ENCODE data around the gene UCMA. TPM values are rescaled to one million over a fixed set of nuclear protein-coding genes. Genes with fewer than 3 reads are reported as not detected.
"Not testable (repeated sequence)": the region's sequence is repeated elsewhere in the genome, so short reads cannot be mapped to it uniquely, and the experiment has no call there.

Gene UCMA
- total RNA-seq: not detected

- no peaks in the 10 kb centered on the region for H3K9me3 Mint-ChIP-seq (ENCODE audit: low read depth)
- no peaks in the 10 kb centered on the region for H3K27me3 Mint-ChIP-seq
- DNase-seq: no peak
- no peaks in the 10 kb centered on the region for H3K4me1 Mint-ChIP-seq
- H3K27ac Mint-ChIP-seq: no peak within 1 kb of the TSS
- CTCF ChIA-PET: no interaction called here
- H3K36me3 Mint-ChIP-seq (ENCODE audit: low read depth): no peaks in the 10 kb centered on the region
- POLR2A ChIA-PET: no interaction called here
- intact Hi-C loops (cut with DNase I, micrococcal nuclease): no loop called here
- H3K4me3 Mint-ChIP-seq: no peak within 1 kb of the TSS
- ATAC-seq: no peak
Measured at GRCh38 chr10:13234172-13234571, at the start of gene UCMA. Gene UCMA, minus strand, starts transcription at chr10:13234374. Its CDS starts 116 bp downstream, at chr10:13234258.

GRCh38 chr10:13282348-13282747 is 48.2 kb upstream of the UCMA start:
- H3K27me3 Mint-ChIP-seq; H3K4me1 Mint-ChIP-seq; POLR2A ChIA-PET; H3K27ac Mint-ChIP-seq; H3K4me3 Mint-ChIP-seq; H3K9me3 Mint-ChIP-seq (ENCODE audit: low read depth); DNase-seq; intact Hi-C loops (cut with DNase I, micrococcal nuclease); H3K36me3 Mint-ChIP-seq (ENCODE audit: low read depth); ATAC-seq: not testable (repeated sequence)
- CTCF ChIA-PET: interaction anchor here (0.7 kb wide), 1 partner anchor 10 kb away, joined by 4 read pairs; no protein-coding TSS in a partner anchor

GRCh38 chr10:13276749-13277365 is 42.7 kb upstream of the UCMA start:
- no peaks in the 10 kb centered on the region for H3K27me3 Mint-ChIP-seq
- H3K4me1 Mint-ChIP-seq: no peaks in the 10 kb centered on the region
- ATAC-seq (no peak), DNase-seq (no peak)
- ChIA-PET POLR2A (no interaction called here), CTCF (interaction anchor here (0.9 to 1.1 kb wide), 2 partner anchors 9 to 31 kb away, joined by 3 read pairs; no protein-coding TSS in a partner anchor)
- H3K4me3 Mint-ChIP-seq: no peak overlapping the region
- intact Hi-C loops (cut with DNase I, micrococcal nuclease): no loop called here
- H3K9me3 Mint-ChIP-seq (ENCODE audit: low read depth): no peaks in the 10 kb centered on the region
- H3K36me3 Mint-ChIP-seq (ENCODE audit: low read depth): peaks cover 2% of the 10 kb centered on the region
- H3K27ac Mint-ChIP-seq: no peak overlapping the region

GRCh38 chr10:13276146-13276545 is 42.0 kb upstream of the UCMA start:
- DNase-seq; ATAC-seq; H3K27ac Mint-ChIP-seq; H3K4me1 Mint-ChIP-seq; H3K36me3 Mint-ChIP-seq (ENCODE audit: low read depth); H3K27me3 Mint-ChIP-seq; intact Hi-C loops (cut with DNase I, micrococcal nuclease); H3K9me3 Mint-ChIP-seq (ENCODE audit: low read depth); H3K4me3 Mint-ChIP-seq; POLR2A ChIA-PET: not testable (repeated sequence)
- CTCF ChIA-PET: interaction anchor here (0.9 kb wide), 1 partner anchor 9 kb away, joined by 3 read pairs; no protein-coding TSS in a partner anchor

GRCh38 chr10:13272164-13272571 is 38.0 kb upstream of the UCMA start:
- ATAC-seq: no peak

GRCh38 chr10:13271552-13272163 is 37.5 kb upstream of the UCMA start:
- Mint-ChIP-seq H3K9me3 (ENCODE audit: low read depth) (no peaks in the 10 kb centered on the region), H3K4me3 (no peak overlapping the region), H3K27ac (no peak overlapping the region), H3K4me1 (no peaks in the 10 kb centered on the region), H3K27me3 (no peaks in the 10 kb centered on the region), H3K36me3 (ENCODE audit: low read depth) (no peaks in the 10 kb centered on the region)
- DNase-seq: peak; percentile 72
- ChIA-PET CTCF (interaction anchor here (0.6 to 1.6 kb wide), 4 partner anchors 29 to 139 kb away, joined by 3 to 9 read pairs (median 4); partner anchors contain the start of gene PHYH), POLR2A (no interaction called here)
- intact Hi-C loops (cut with DNase I, micrococcal nuclease): loop anchor here in 1 of 2 experiments (2.0 kb wide), 1 partner anchor 31 kb away; no protein-coding TSS in a partner anchor
- peak; percentile 64 for ATAC-seq

More at GRCh38 chr10:13272164-13272571, 38.0 kb upstream of the UCMA start:
- no peaks in the 10 kb centered on the region for H3K36me3 Mint-ChIP-seq (ENCODE audit: low read depth)
- DNase-seq: no peak
- ChIA-PET POLR2A (no interaction called here), CTCF (interaction anchor here (0.6 to 1.6 kb wide), 4 partner anchors 28 to 139 kb away, joined by 3 to 9 read pairs (median 4); partner anchors contain the start of gene PHYH)
- H3K27me3 Mint-ChIP-seq: no peaks in the 10 kb centered on the region
- no peak overlapping the region for H3K4me3 Mint-ChIP-seq
- no peaks in the 10 kb centered on the region for H3K4me1 Mint-ChIP-seq
- no peak overlapping the region for H3K27ac Mint-ChIP-seq
- intact Hi-C loops (cut with DNase I, micrococcal nuclease): no loop called here
- no peaks in the 10 kb centered on the region for H3K9me3 Mint-ChIP-seq (ENCODE audit: low read depth)

GRCh38 chr10:13270877-13271551 is 36.8 kb upstream of the UCMA start:
- Mint-ChIP-seq H3K9me3 (ENCODE audit: low read depth) (no peaks in the 10 kb centered on the region), H3K4me3 (no peak overlapping the region), H3K27ac (no peak overlapping the region), H3K36me3 (ENCODE audit: low read depth) (no peaks in the 10 kb centered on the region), H3K27me3 (peaks cover 2% of the 10 kb centered on the region), H3K4me1 (no peaks in the 10 kb centered on the region)
- ATAC-seq: no peak
- intact Hi-C loops (cut with DNase I, micrococcal nuclease): loop anchor here in 1 of 2 experiments (2.0 kb wide), 1 partner anchor 32 kb away; no protein-coding TSS in a partner anchor
- DNase-seq: no peak
- CTCF ChIA-PET: no interaction called here
- POLR2A ChIA-PET: no interaction called here

- ChIA-PET POLR2A (no interaction called here), CTCF (interaction anchor here (0.6 to 0.8 kb wide), 2 partner anchors 13 to 17 kb away, joined by 3 read pairs; no protein-coding TSS in a partner anchor)
- DNase-seq: no peak
- Mint-ChIP-seq H3K4me1 (no peaks in the 10 kb centered on the region), H3K27ac (no peak overlapping the region), H3K27me3 (peaks cover 5% of the 10 kb centered on the region), H3K4me3 (no peak overlapping the region), H3K9me3 (ENCODE audit: low read depth) (no peaks in the 10 kb centered on the region), H3K36me3 (ENCODE audit: low read depth) (no peaks in the 10 kb centered on the region)
- intact Hi-C loops (cut with DNase I, micrococcal nuclease): no loop called here
- no peak for ATAC-seq
Measured at GRCh38 chr10:13268841-13269240, 34.7 kb upstream of the UCMA start.

GRCh38 chr10:13268310-13268709 is 34.1 kb upstream of the UCMA start:
- ATAC-seq (no peak), DNase-seq (no peak)
- H3K27me3 Mint-ChIP-seq: peaks cover 6% of the 10 kb centered on the region
- H3K36me3 Mint-ChIP-seq (ENCODE audit: low read depth): no peaks in the 10 kb centered on the region
- H3K27ac Mint-ChIP-seq: no peak overlapping the region
- ChIA-PET POLR2A (no interaction called here), CTCF (interaction anchor here (0.6 to 1.0 kb wide), 3 partner anchors 12 to 62 kb away, joined by 3 read pairs; no protein-coding TSS in a partner anchor)
- no peaks in the 10 kb centered on the region for H3K4me1 Mint-ChIP-seq
- intact Hi-C loops (cut with DNase I, micrococcal nuclease): no loop called here
- no peaks in the 10 kb centered on the region for H3K9me3 Mint-ChIP-seq (ENCODE audit: low read depth)
- no peak overlapping the region for H3K4me3 Mint-ChIP-seq

- POLR2A ChIA-PET: no interaction called here
Measured at GRCh38 chr10:13263591-13263990, 29.4 kb upstream of the UCMA start.

GRCh38 chr10:13262433-13262832 is 28.3 kb upstream of the UCMA start:
- ATAC-seq: no peak
- intact Hi-C loops (cut with DNase I, micrococcal nuclease): no loop called here

More at GRCh38 chr10:13263591-13263990, 29.4 kb upstream of the UCMA start:
- Mint-ChIP-seq H3K4me3 (no peak overlapping the region), H3K27ac (no peak overlapping the region), H3K27me3 (peaks cover 12% of the 10 kb centered on the region), H3K4me1 (no peaks in the 10 kb centered on the region), H3K9me3 (ENCODE audit: low read depth) (peaks cover 4% of the 10 kb centered on the region), H3K36me3 (ENCODE audit: low read depth) (no peaks in the 10 kb centered on the region)
- DNase-seq (no peak), ATAC-seq (no peak)
- CTCF ChIA-PET: no interaction called here
- intact Hi-C loops (cut with DNase I, micrococcal nuclease): no loop called here

More at GRCh38 chr10:13262433-13262832, 28.3 kb upstream of the UCMA start:
- Mint-ChIP-seq H3K4me3 (no peak overlapping the region), H3K9me3 (ENCODE audit: low read depth) (peaks cover 4% of the 10 kb centered on the region), H3K27me3 (peaks cover 12% of the 10 kb centered on the region), H3K36me3 (ENCODE audit: low read depth) (no peaks in the 10 kb centered on the region), H3K4me1 (no peaks in the 10 kb centered on the region), H3K27ac (no peak overlapping the region)
- POLR2A ChIA-PET: interaction anchor here (0.6 kb wide), 1 partner anchor 1122 kb away, joined by 3 read pairs; no protein-coding TSS in a partner anchor
- CTCF ChIA-PET: no interaction called here
- no peak for DNase-seq
